A673 (cell line): ENCODE data around the gene BRD7. TPM values are rescaled to one million over a fixed set of nuclear protein-coding genes. Genes with fewer than 3 reads are reported as not detected.

Experiments used
- BruUV-seq: library from RNA; stranded (reverse); fragments of 400-500 nt; replicated peaks from 2 replicates; lab custom pipeline; 2021; lab: Mats Ljungman, UMichigan
- CTCF ChIA-PET: fragments of 300-600 bp; sonication (Branson Sonifier 250); formaldehyde crosslinking; loops from one replicate; lab custom pipeline; 2022; ENCODE audit warnings: antibody characterized with exemption; lab: Charles Lee
- POLR2A ChIA-PET: fragments of 300-600 bp; sonication (Branson Sonifier 250); formaldehyde crosslinking; loops from one replicate; lab custom pipeline; 2022; ENCODE audit warnings: antibody characterized with exemption; ENCODE audit not compliant: low non-redundant PET; lab: Charles Lee
- DNase-seq: peaks from one replicate; pipeline ENCODE4 v3.0.0-alpha.2; 2015; ENCODE audit warnings: low spot score
- H3K27ac ChIP-seq: fragments of 200-600 bp; sonication (generic); 2 replicates; pipeline ENCODE4 v1.5.1; 2016; ENCODE audit warnings: mixed run types, low read depth, mild to moderate bottlenecking, mixed read lengths, antibody characterized with exemption, low read length; ENCODE audit not compliant: poor library complexity, severe bottlenecking
- H3K27me3 ChIP-seq: fragments of 200-600 bp; sonication (generic); replicated peaks from 2 replicates; pipeline ENCODE4 v1.6.1; 2017; ENCODE audit warnings: mixed run types, low read depth, mild to moderate bottlenecking, mixed read lengths, antibody characterized with exemption, low read length; ENCODE audit not compliant: insufficient read depth, poor library complexity
- H3K36me3 ChIP-seq: fragments of 200-600 bp; sonication (generic); 2 replicates; pipeline ENCODE4 v1.6.1; 2016; ENCODE audit warnings: mixed run types, mild to moderate bottlenecking, mixed read lengths, antibody characterized with exemption, low read length; ENCODE audit not compliant: insufficient read depth, poor library complexity, severe bottlenecking
- H3K4me1 ChIP-seq: fragments of 200-600 bp; sonication (generic); 2 replicates; pipeline ENCODE4 v1.6.1; 2017; ENCODE audit warnings: mixed run types, mild to moderate bottlenecking, mixed read lengths, antibody characterized with exemption, low read length; ENCODE audit not compliant: insufficient read depth, poor library complexity, severe bottlenecking
- H3K4me3 ChIP-seq: fragments of 200-600 bp; sonication (generic); 2 replicates; pipeline ENCODE4 v1.5.1; 2016; ENCODE audit warnings: low read depth, mixed run types, mild to moderate bottlenecking, mixed read lengths, low read length; ENCODE audit not compliant: poor library complexity, severe bottlenecking
- H3K9me3 ChIP-seq: fragments of 200-600 bp; sonication (generic); 2 replicates; pipeline ENCODE4 v1.6.1; 2016; ENCODE audit warnings: mixed run types, low read depth, mild to moderate bottlenecking, mixed read lengths, antibody characterized with exemption, low read length; ENCODE audit not compliant: poor library complexity, severe bottlenecking
- EZH2 ChIP-seq: fragments of 200-600 bp; sonication (generic); IDR thresholded peaks from 2 replicates; pipeline ENCODE4 v1.6.1; 2017; ENCODE audit warnings: borderline replicate concordance, low read depth, mild to moderate bottlenecking, mixed read lengths, antibody characterized with exemption, low read length; ENCODE audit not compliant: poor library complexity, severe bottlenecking
- intact Hi-C: fragments of 100-400 bp; cut with micrococcal nuclease; formaldehyde crosslinking; loops from one replicate; pipeline ENCODE4 v1.10.0; 2022; ENCODE audit not compliant: unreplicated experiment
- total RNA-seq: library from RNA; stranded (reverse); gene quantifications from 2 replicates; pipeline ENCODE4 v1.2.3, GENCODE V29; 2021
- TF ChIP-seq, protein P1 (sequence below): fragments of 300-800, 200-600 bp; sonication (generic); conservative IDR thresholded peaks from 2 replicates; pipeline ENCODE4 v1.5.1; 2017; ENCODE audit warnings: low read depth, mild to moderate bottlenecking, antibody characterized with exemption, low read length, moderate library complexity, mixed read lengths

BRD7 gene
- total RNA-seq, 1 experiment from 2014 or later: 93.0 TPM

GRCh38 chr16:50310308-50311133 is 58.3 kb downstream of the BRD7 start:
- ChIA-PET POLR2A (no interaction called here), CTCF (no interaction called here)
- no peak for DNase-seq
- no TSS peak for BruUV-seq
- no peaks in the 10 kb centered on the region for H3K27me3 ChIP-seq
- H3K36me3 ChIP-seq: peaks cover under 1% of the 10 kb centered on the region
- H3K9me3 ChIP-seq: no peaks in the 10 kb centered on the region
- H3K4me1 ChIP-seq: no peaks in the 10 kb centered on the region
- TF ChIP-seq, protein P1, sequence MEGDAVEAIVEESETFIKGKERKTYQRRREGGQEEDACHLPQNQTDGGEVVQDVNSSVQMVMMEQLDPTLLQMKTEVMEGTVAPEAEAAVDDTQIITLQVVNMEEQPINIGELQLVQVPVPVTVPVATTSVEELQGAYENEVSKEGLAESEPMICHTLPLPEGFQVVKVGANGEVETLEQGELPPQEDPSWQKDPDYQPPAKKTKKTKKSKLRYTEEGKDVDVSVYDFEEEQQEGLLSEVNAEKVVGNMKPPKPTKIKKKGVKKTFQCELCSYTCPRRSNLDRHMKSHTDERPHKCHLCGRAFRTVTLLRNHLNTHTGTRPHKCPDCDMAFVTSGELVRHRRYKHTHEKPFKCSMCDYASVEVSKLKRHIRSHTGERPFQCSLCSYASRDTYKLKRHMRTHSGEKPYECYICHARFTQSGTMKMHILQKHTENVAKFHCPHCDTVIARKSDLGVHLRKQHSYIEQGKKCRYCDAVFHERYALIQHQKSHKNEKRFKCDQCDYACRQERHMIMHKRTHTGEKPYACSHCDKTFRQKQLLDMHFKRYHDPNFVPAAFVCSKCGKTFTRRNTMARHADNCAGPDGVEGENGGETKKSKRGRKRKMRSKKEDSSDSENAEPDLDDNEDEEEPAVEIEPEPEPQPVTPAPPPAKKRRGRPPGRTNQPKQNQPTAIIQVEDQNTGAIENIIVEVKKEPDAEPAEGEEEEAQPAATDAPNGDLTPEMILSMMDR: no peak
- TF ChIP-seq EZH2: no peak
- H3K27ac ChIP-seq: no peak overlapping the region
- intact Hi-C loops: no loop called here
- no peak overlapping the region for H3K4me3 ChIP-seq

DNA sequence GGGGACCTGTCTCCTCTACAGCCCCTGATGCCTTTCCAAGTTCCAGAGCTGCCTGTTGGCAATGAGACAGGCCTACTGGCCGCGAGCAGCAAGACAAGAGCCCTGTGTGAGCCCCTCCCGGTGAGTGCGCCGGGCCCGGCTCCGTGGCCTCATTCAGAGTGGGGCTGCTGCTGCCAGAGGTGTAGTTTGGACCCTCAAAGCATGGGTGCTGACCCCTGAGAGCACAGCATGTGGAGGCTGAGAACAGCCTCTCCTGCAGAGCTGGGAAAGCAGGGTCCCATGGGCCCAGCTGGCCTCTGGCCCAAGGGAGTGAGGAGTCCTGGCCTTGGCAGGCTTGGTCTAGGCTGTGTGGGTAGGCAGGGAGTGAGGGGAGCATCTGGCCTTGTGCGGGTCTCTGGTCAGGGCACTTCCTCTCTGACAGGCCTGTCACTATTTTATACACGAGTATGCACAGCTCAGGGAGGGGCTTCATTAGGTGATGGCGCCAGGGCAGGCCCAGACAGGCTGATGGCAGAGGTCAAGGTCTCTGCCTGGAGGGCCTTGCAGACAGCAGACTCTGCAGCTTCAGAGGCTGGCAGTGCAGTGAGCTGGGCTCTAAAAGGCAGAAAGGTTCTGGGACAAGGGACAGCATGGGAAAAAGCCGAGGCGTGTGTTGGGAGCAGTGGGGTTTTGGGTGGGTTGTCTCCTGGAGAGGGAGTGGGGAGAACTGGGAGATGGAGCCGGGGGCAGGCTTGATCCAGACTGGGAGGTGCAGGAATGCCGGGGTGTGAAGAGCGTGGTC is 59.1 kb downstream of the BRD7 start:
- ChIA-PET CTCF (no interaction called here), POLR2A (no interaction called here)
- no TSS peak for BruUV-seq
- no peaks in the 10 kb centered on the region for H3K36me3 ChIP-seq
- no peaks in the 10 kb centered on the region for H3K4me1 ChIP-seq
- no peak overlapping the region for H3K27ac ChIP-seq
- H3K27me3 ChIP-seq: no peaks in the 10 kb centered on the region
- no peaks in the 10 kb centered on the region for H3K9me3 ChIP-seq
- TF ChIP-seq, protein P1: no peak
- no peak for TF ChIP-seq EZH2
- no peak overlapping the region for H3K4me3 ChIP-seq
- intact Hi-C loops: no loop called here
- DNase-seq: no peak

GRCh38 chr16:50309156-50309526 is 59.6 kb downstream of the BRD7 start:
- Histone ChIP-seq H3K36me3 (no peaks in the 10 kb centered on the region), H3K4me1 (no peaks in the 10 kb centered on the region), H3K27me3 (no peaks in the 10 kb centered on the region), H3K9me3 (no peaks in the 10 kb centered on the region), H3K4me3 (no peak overlapping the region), H3K27ac (no peak overlapping the region)
- TF ChIP-seq, protein P1: no peak
- no peak for TF ChIP-seq EZH2
- CTCF ChIA-PET: no interaction called here
- POLR2A ChIA-PET: no interaction called here
- intact Hi-C loops: no loop called here
- BruUV-seq: no TSS peak
- DNase-seq: no peak
